Measurements from ENCODE around the gene NDUFB4.

Gene NDUFB4

DNA sequence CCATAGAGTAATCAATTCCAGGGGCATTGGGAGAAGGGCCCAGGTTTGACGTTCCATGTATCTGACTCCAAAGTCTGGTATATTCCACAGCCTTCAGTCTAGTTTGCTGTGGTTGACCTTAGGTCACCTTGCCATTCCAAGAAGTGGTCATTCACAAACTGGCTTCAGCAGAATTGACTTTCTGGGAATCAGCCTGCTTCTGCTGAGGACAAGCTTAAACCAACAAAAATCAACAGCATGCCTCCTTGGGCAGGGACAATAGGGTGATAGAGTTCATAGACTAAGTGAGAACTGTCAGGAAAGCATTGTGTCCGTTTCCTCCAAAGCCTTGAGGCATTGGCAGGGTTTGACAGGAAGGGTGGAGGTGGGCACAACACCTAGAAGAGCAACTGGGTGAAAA lies 24.1 kb upstream of the NDUFB4 start:
- in situ Hi-C loops (cut with HindIII; ENCODE audit: low sequenced_read_pairs), result no loop called here
- TF ChIP-seq, protein P1, sequence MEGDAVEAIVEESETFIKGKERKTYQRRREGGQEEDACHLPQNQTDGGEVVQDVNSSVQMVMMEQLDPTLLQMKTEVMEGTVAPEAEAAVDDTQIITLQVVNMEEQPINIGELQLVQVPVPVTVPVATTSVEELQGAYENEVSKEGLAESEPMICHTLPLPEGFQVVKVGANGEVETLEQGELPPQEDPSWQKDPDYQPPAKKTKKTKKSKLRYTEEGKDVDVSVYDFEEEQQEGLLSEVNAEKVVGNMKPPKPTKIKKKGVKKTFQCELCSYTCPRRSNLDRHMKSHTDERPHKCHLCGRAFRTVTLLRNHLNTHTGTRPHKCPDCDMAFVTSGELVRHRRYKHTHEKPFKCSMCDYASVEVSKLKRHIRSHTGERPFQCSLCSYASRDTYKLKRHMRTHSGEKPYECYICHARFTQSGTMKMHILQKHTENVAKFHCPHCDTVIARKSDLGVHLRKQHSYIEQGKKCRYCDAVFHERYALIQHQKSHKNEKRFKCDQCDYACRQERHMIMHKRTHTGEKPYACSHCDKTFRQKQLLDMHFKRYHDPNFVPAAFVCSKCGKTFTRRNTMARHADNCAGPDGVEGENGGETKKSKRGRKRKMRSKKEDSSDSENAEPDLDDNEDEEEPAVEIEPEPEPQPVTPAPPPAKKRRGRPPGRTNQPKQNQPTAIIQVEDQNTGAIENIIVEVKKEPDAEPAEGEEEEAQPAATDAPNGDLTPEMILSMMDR (IDR thresholded peaks at IDR 0.05; ENCODE audit: low read depth, low read length, missing control alignments), result no peak
- no peak for DNase-seq (ENCODE audit: low read depth)
- no peak overlapping the region for H3K4me3 ChIP-seq (ENCODE audit: low read depth, low read length)

DNA sequence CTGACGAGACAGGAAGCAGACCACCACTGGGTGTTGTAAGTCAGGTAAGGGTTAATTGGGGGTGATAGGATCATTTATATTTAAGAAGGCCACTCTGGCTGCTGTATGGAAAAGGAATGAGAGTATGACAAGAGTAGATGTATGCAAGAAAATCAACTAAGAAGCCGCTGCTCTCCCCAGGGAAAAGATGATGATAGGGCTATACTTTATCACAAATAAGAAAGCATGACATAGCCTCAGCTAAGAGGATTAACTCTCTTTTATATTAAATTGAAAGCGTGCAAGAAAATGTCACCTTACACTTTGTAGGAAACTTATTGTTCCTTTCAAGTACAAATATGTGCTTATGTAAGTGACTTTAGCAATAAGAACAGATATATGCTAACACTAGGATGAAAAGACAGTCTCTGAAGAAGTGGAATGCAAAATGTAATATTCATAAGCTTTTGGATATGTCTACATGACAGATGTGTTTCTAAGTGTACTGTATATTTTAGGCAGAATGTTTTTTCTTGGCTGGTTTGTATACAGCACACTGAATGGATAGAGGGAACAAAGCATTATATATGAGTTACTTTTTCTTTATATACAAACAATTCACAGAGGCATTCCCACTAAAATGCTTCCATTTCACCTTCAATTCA lies 8.7 kb upstream of the NDUFB4 start:
- in situ Hi-C loops (cut with HindIII; ENCODE audit: low sequenced_read_pairs), result no loop called here
- TF ChIP-seq, protein P1 (IDR thresholded peaks at IDR 0.05; ENCODE audit: low read depth, low read length, missing control alignments), result no peak

DNA sequence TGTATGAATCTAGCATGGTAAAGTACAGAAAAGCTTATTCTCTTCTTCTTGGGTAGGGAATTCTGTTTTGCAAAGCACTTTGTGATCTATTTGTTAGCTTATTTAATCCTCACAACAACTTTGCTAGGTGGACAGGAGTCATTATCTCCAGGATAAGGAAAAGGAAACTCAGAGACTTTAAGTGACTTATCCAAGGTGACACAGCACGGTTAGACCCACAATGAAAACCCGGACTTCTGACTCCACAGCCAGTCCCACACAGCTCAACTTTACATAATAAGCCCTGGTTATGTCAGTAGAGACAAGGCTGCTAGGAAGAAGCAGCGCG lies 384 bp upstream of the NDUFB4 start:
- TF ChIP-seq, protein P1 (IDR thresholded peaks at IDR 0.05; ENCODE audit: low read depth, low read length, missing control alignments), result no peak
- peak overlapping the region; percentile 82 for H3K4me3 ChIP-seq (ENCODE audit: low read depth, low read length)
- DNase-seq (ENCODE audit: low read depth), result no peak
- in situ Hi-C loops (cut with HindIII; ENCODE audit: low sequenced_read_pairs), result no loop called here

More for the DNA sequence above, 8.7 kb upstream of the NDUFB4 start:
- DNase-seq (ENCODE audit: low read depth), result no peak
- H3K4me3 ChIP-seq (ENCODE audit: low read depth, low read length), result no peak overlapping the region

DNA sequence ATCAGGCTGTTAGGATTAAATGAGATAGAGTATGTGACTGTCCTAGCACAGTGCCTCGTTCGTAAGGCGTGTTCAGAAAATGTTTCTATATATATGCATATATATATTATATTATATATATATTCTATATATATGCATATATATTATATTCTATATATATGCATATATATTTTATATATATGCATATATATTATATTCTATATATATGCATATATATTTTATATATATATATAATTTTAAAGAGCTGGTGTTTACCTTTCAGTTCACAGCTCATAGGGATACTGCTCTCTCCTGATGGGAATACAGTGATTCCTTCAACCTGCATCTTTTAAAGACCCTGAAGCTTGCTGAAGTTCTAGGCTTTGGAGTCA lies 702 bp downstream of the NDUFB4 start:
- no peak for DNase-seq (ENCODE audit: low read depth)
- in situ Hi-C loops (cut with HindIII; ENCODE audit: low sequenced_read_pairs), result no loop called here
- TF ChIP-seq, protein P1 (IDR thresholded peaks at IDR 0.05; ENCODE audit: low read depth, low read length, missing control alignments), result no peak
- H3K4me3 ChIP-seq (ENCODE audit: low read depth, low read length), result peak overlapping the region; percentile 82

DNA sequence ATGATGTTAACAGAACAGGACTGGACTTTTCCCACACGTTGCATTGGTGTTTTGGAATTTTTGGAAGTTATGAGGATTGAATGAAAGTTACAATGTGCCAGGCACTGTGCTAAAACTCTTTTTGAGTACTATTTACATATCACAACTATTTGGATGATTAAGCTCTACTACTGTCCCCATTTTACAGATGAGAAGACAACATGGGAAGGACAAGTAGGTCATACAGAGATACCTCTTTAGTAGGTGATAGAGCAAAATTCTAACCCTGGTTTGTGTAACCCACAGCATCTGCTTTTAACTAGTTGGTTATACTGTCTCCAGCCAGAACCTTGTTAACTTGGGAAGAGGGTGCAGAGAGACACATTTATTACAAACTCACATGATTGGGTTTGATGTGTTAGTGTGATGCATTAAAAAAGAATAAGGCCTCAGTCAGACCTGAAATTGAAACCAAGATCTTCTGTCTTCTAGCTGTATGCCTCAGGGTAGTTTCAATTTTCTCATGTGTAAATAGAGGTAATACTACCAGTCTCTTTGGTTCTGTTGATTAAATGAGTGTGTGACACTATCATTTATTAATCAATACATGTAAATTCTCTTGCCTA lies 1.4 kb downstream of the NDUFB4 start:
- DNase-seq (ENCODE audit: low read depth), result no peak
- in situ Hi-C loops (cut with HindIII; ENCODE audit: low sequenced_read_pairs), result no loop called here
- TF ChIP-seq, protein P1 (IDR thresholded peaks at IDR 0.05; ENCODE audit: low read depth, low read length, missing control alignments), result no peak
- peak overlapping the region; percentile 82 for H3K4me3 ChIP-seq (ENCODE audit: low read depth, low read length)

DNA sequence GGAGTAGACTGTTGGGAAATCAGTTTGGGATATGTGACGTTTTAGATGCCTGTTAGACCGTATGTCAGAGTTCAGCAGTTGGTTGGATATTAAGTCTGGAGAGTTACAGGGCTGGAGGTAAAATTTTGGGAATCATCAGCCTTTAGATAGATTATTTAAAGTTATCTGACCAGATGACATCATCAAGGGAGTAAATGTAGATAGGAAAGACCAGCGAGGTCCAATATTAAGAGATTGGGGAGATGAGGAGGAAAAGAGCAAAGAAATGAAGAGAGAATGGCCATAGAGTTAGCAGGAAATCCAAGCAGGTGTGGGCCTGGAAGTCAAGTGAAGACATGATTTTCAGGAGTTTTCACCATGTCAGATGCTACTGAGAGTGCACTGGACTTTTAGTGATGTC lies 3.1 kb downstream of the NDUFB4 start:
- TF ChIP-seq, protein P1 (IDR thresholded peaks at IDR 0.05; ENCODE audit: low read depth, low read length, missing control alignments), result no peak
- no peak overlapping the region for H3K4me3 ChIP-seq (ENCODE audit: low read depth, low read length)
- no peak for DNase-seq (ENCODE audit: low read depth)
- in situ Hi-C loops (cut with HindIII; ENCODE audit: low sequenced_read_pairs), result no loop called here
